ENCODE results near the gene PPP6R2.

GRCh38 chr22:50487290-50488005 is 144.3 kb downstream of the PPP6R2 start:
- TF ChIP-seq CTCF (conservative IDR thresholded peaks at IDR 0.05) (no peak), EZH2 (IDR thresholded peaks at IDR 0.05; ENCODE audit: low read depth) (no peak)
